MCF 10A (cell line): Measurements from ENCODE around the gene PLEKHA7. TPM values are rescaled to one million over a fixed set of nuclear protein-coding genes. Genes with fewer than 3 reads are reported as not detected.

Experiments used
- BruUV-seq: library from RNA; stranded (reverse); fragments of 400-500 nt; replicated peaks from 2 replicates; lab custom pipeline; 2021; lab: Mats Ljungman, UMichigan
- CTCF ChIA-PET: fragments of 300-600 bp; sonication (Branson Sonifier 250); formaldehyde crosslinking; extraction: SDS; loops from one replicate; lab custom pipeline; 2021; ENCODE audit warnings: antibody characterized with exemption, inconsistent platforms; lab: Yijun Ruan, JAX
- POLR2A ChIA-PET: fragments of 300-600, 350-650 bp; sonication (Branson Sonifier 250); formaldehyde crosslinking; extraction: SDS; loops from one replicate; lab custom pipeline; 2020; ENCODE audit warnings: antibody characterized with exemption, inconsistent platforms; lab: Yijun Ruan, JAX
- DNase-seq: peaks from one replicate; pipeline ENCODE4 v3.0.0-alpha.2; 2018; ENCODE audit not compliant: unreplicated experiment
- H3K27ac Mint-ChIP-seq: one replicate; pipeline ENCODE4 v1.8.0; 2022; ENCODE audit warnings: mild to moderate bottlenecking, low read depth, mixed read lengths; ENCODE audit not compliant: unreplicated experiment
- H3K27me3 Mint-ChIP-seq: one replicate; pipeline ENCODE4 v1.8.0; 2022; ENCODE audit warnings: mixed read lengths; ENCODE audit not compliant: insufficient read depth, unreplicated experiment
- H3K36me3 Mint-ChIP-seq: one replicate; pipeline ENCODE4 v1.8.0; 2022; ENCODE audit warnings: mild to moderate bottlenecking, moderate library complexity, mixed read lengths; ENCODE audit not compliant: insufficient read depth, unreplicated experiment
- H3K4me1 Mint-ChIP-seq: one replicate; pipeline ENCODE4 v1.8.0; 2022; ENCODE audit warnings: mixed read lengths; ENCODE audit not compliant: insufficient read depth, unreplicated experiment
- H3K4me3 Mint-ChIP-seq: one replicate; pipeline ENCODE4 v1.8.0; 2022; ENCODE audit warnings: mild to moderate bottlenecking, moderate library complexity, mixed read lengths; ENCODE audit not compliant: unreplicated experiment
- H3K9me3 Mint-ChIP-seq: one replicate; pipeline ENCODE4 v1.8.0; 2022; ENCODE audit warnings: mixed read lengths; ENCODE audit not compliant: unreplicated experiment
- CTCF ChIP-seq: fragments of 200-600 bp; IDR thresholded peaks from one replicate; pipeline ENCODE4 v1.8.0; 2022; ENCODE audit warnings: antibody characterized with exemption, mild to moderate bottlenecking; ENCODE audit not compliant: unreplicated experiment
- intact Hi-C: fragments of 100-400 bp; cut with micrococcal nuclease; formaldehyde crosslinking; loops from 2 replicates; pipeline ENCODE4 v1.14.1; 2022
- total RNA-seq: library from RNA; stranded (reverse); gene quantifications from 2 replicates; pipeline ENCODE4 v1.2.3, GENCODE V29; 2022

The PLEKHA7 gene
- total RNA-seq, 1 experiment from 2014 or later = 2.8 TPM

- no peak for TF ChIP-seq CTCF
- CTCF ChIA-PET = interaction anchor here (0.7 to 1.8 kb wide), 5 partner anchors 10 to 172 kb away, joined by 3 to 15 read pairs (median 3); no protein-coding TSS in a partner anchor
- no TSS peak for BruUV-seq
- no peaks in the 10 kb centered on the region for H3K9me3 Mint-ChIP-seq
- POLR2A ChIA-PET = no interaction called here
- no peaks in the 10 kb centered on the region for H3K36me3 Mint-ChIP-seq
- intact Hi-C loops = no loop called here
- no peak overlapping the region for H3K27ac Mint-ChIP-seq
- peak; percentile 51 for DNase-seq
- no peak overlapping the region for H3K4me3 Mint-ChIP-seq
- peaks cover 7% of the 10 kb centered on the region for H3K4me1 Mint-ChIP-seq
- no peaks in the 10 kb centered on the region for H3K27me3 Mint-ChIP-seq
These were observed 57.6 kb downstream of the PLEKHA7 start for GRCh38 chr11:16956538-16957153.

- BruUV-seq = no TSS peak
- POLR2A ChIA-PET = no interaction called here
- no peak for DNase-seq
- peaks cover 7% of the 10 kb centered on the region for H3K4me1 Mint-ChIP-seq
- CTCF ChIA-PET = interaction anchor here (0.6 kb wide), 1 partner anchor 83 kb away, joined by 4 read pairs; no protein-coding TSS in a partner anchor
- no peak overlapping the region for H3K4me3 Mint-ChIP-seq
- H3K27ac Mint-ChIP-seq = no peak overlapping the region
- H3K9me3 Mint-ChIP-seq = no peaks in the 10 kb centered on the region
- intact Hi-C loops = no loop called here
- H3K36me3 Mint-ChIP-seq = no peaks in the 10 kb centered on the region
- TF ChIP-seq CTCF = no peak
- no peaks in the 10 kb centered on the region for H3K27me3 Mint-ChIP-seq
These were observed 60.6 kb downstream of the PLEKHA7 start for GRCh38 chr11:16953663-16954062.

DNA sequence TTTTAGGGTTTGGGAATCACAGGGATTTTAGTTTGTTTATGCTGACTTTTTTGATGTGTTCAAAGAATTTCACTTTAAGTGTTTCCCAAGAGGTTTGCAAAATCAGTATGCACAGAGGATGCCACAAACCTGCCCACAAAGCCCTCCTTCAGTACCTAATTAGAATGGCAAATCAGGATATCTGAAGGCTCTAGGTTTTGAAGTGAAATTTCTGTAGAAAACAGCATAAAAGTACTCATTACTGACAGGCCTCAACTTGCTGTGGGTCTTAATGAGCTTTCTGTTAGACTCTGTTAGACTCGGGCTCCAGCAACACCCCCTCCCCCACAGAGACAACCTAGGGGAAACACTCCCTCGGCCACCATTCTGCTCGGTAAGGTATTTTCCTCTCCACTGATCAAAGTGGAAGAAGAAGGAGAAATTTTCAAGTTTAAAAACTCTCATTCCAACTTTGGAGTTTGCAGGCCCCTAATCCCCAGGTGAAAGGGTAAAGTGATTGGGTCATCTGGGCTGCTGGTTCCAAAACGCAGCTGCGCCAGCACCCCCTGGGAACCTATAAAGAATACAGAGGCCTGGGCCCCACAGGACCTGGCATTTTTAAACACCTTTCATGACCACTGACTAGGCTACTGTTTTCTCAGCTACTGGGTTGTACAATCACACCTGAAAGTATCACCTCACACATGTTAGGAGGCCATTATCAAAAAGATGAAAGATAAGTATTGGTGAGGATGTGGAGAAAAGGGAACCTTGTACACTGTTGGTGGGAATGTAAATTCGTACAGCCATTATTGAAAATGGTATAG lies 67.5 kb downstream of the PLEKHA7 start:
- Mint-ChIP-seq H3K9me3 (no peaks in the 10 kb centered on the region), H3K27me3 (no peaks in the 10 kb centered on the region), H3K4me1 (no peaks in the 10 kb centered on the region), H3K27ac (no peak overlapping the region), H3K4me3 (no peak overlapping the region), H3K36me3 (no peaks in the 10 kb centered on the region)
- ChIA-PET CTCF (interaction anchor here (0.6 to 12.3 kb wide), 12 partner anchors 9 to 407 kb away, joined by 3 to 111 read pairs (median 3); no protein-coding TSS in a partner anchor), POLR2A (interaction anchor here (1.0 kb wide), 1 partner anchor 117 kb away, joined by 3 read pairs; no protein-coding TSS in a partner anchor)
- no TSS peak for BruUV-seq
- TF ChIP-seq CTCF = no peak
- intact Hi-C loops = loop anchor here (1.0 to 10.0 kb wide), 5 partner anchors 68 to 558 kb away; partner anchors contain the start of genes PLEKHA7 and RPS13
- DNase-seq = no peak
